Transverse colon (tissue), 4 donors: ENCODE data around the gene WDR19. TPM values are rescaled to one million over a fixed set of nuclear protein-coding genes. Genes with fewer than 3 reads are reported as not detected.

ENCODE experiments used
- DNase-seq: peaks from one replicate; pipeline ENCODE4 v3.0.0-alpha.2; 2019
- H3K27ac ChIP-seq, 4 donors: fragments of 200-600 bp; sonication (generic); 2 replicates each; pipeline ENCODE4 v1.5.1; 2016 to 2018; ENCODE audit warnings: inconsistent platforms in 4 of 4
- H3K27me3 ChIP-seq: fragments of 200-600 bp; sonication (generic); 2 replicates; pipeline ENCODE4 v1.5.1; 2017; ENCODE audit warnings: inconsistent platforms
- H3K36me3 ChIP-seq, 4 donors: fragments of 200-600 bp; sonication (generic); 2 replicates each; pipeline ENCODE4 v1.5.1; 2017 to 2019; ENCODE audit warnings: inconsistent platforms in 4 of 4
- H3K4me1 ChIP-seq, 4 donors: fragments of 200-600 bp; sonication (generic); 2 replicates each; pipeline ENCODE4 v1.5.1; 2017 to 2020; ENCODE audit warnings: inconsistent platforms in 4 of 4
- H3K4me3 ChIP-seq, 4 donors: fragments of 200-600 bp; sonication (generic); 1 replicate in 1 of 4; 2 replicates in 3 of 4; pipeline versions ENCODE4 v1.5.1 to v1.6.1; 2017 to 2019; ENCODE audit warnings: inconsistent platforms in 4 of 4
- H3K9me3 ChIP-seq, 2 donors: fragments of 200-600 bp; sonication (generic); 2 replicates each; pipeline ENCODE4 v1.5.1; 2017 to 2019; ENCODE audit warnings: inconsistent platforms in 2 of 2
- EP300 ChIP-seq: sonication (generic); formaldehyde crosslinking; IDR thresholded peaks from one replicate; pipeline ENCODE4 v1.6.1; 2017; ENCODE audit warnings: antibody characterized with exemption, low read depth
- POLR2A ChIP-seq: fragments of 450-650 bp; IDR thresholded peaks from one replicate; pipeline ENCODE4 v1.6.1; 2016; ENCODE audit warnings: antibody characterized with exemption, mild to moderate bottlenecking, moderate library complexity
- POLR2AphosphoS5 ChIP-seq, 3 donors: sonication (generic); formaldehyde crosslinking; IDR thresholded peaks; one replicate each; pipeline ENCODE4 v1.6.1; 2016; ENCODE audit warnings: antibody characterized with exemption in 3 of 3
- WGBS, 2 donors: methylation state at CpG; one replicate each; pipeline ENCODE4 v1.1.5; 2018; ENCODE audit warnings: low coverage in 1 of 2; 5-methylcytosine and 5-hydroxymethylcytosine counted together
- in situ Hi-C, 4 donors: fragments of 200-750 bp; cut with MboI; loops; one replicate each; pipeline versions ENCODE4 v1.15.0 to v1.15.1; 2017; ENCODE audit warnings: low sequenced_read_pairs in 3 of 4, low pct_ligation_motif_present in 1 of 4, low pct_unique_long_range_greater_than_20kb in 1 of 4
- intact Hi-C: fragments of 100-400 bp; cut with DNase I; formaldehyde crosslinking; loops from one replicate; pipeline ENCODE4 v1.15.1; 2023; ENCODE audit warnings: low total_unique reads
- small RNA-seq, 4 donors: library from RNA; depleted of rRNA; stranded (forward); fragments of <200 nt; gene quantifications; one replicate each; pipeline ENCODE3, GENCODE V24; 2016
- total RNA-seq, 4 donors: library from RNA; depleted of rRNA; stranded (reverse); fragments of >200 nt; gene quantifications; one replicate each; pipeline ENCODE4 v1.1.0, GENCODE V29; 2016
- TF ChIP-seq, protein P1 (sequence below), 5 experiments: fragments of 200-600 bp in 3 of 5; fragments of 450-650 bp in 2 of 5; sonication (generic) in 3 of 5; IDR thresholded peaks; 1 replicate in 2 of 5; 2 replicates in 3 of 5; pipeline ENCODE4 v1.5.1; 2016 to 2017; ENCODE audit warnings: antibody characterized with exemption in 5 of 5, inconsistent platforms in 3 of 5, mild to moderate bottlenecking in 2 of 5, moderate library complexity in 1 of 5

The WDR19 gene
- total RNA-seq, 4 donors from 2014 or later: 10.4 to 92.9 (median 36.4) TPM

DNA sequence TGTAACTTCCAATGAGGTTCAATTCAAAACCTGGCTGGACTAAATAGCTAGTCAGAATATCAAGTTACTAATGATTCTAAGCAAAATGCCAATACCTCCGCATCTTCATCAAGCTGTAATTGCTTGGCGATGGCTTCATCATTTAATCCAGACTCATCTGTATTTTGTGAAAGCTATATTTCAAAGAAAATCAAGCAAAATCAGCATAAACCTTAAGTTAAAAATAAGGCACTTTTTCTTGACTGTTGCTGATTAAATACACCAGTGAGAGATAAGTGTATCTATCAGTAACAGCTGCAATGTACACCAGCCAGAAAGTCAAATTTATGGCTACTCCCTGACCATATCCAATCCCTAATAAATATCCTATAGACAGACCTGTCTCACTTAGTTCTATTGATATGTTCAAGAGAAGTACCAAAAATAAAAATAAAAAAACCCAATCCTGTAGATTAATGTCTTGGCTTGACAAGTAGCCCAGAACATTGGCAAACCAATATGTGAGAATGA is 144.2 kb downstream of the WDR19 start:
- no peak for DNase-seq
- no peak overlapping the region for H3K27ac ChIP-seq
- no peaks in the 10 kb centered on the region for H3K4me1 ChIP-seq
- H3K27me3 ChIP-seq: no peaks in the 10 kb centered on the region
- peaks cover 0 to 18% (median 6%) of the 10 kb centered on the region in 4 donors for H3K36me3 ChIP-seq
- H3K9me3 ChIP-seq: no peaks in the 10 kb centered on the region
- TF ChIP-seq POLR2A (no peak), POLR2AphosphoS5 (IDR thresholded peaks at IDR 0.05) (no peak), EP300 (no peak)
- TF ChIP-seq, protein P1, sequence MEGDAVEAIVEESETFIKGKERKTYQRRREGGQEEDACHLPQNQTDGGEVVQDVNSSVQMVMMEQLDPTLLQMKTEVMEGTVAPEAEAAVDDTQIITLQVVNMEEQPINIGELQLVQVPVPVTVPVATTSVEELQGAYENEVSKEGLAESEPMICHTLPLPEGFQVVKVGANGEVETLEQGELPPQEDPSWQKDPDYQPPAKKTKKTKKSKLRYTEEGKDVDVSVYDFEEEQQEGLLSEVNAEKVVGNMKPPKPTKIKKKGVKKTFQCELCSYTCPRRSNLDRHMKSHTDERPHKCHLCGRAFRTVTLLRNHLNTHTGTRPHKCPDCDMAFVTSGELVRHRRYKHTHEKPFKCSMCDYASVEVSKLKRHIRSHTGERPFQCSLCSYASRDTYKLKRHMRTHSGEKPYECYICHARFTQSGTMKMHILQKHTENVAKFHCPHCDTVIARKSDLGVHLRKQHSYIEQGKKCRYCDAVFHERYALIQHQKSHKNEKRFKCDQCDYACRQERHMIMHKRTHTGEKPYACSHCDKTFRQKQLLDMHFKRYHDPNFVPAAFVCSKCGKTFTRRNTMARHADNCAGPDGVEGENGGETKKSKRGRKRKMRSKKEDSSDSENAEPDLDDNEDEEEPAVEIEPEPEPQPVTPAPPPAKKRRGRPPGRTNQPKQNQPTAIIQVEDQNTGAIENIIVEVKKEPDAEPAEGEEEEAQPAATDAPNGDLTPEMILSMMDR (IDR thresholded peaks at IDR 0.05): no peak
- no peak overlapping the region for H3K4me3 ChIP-seq
- 98 to 100% methylated on average over 2 of the region's 2 CpGs for WGBS, 2 donors
- in situ Hi-C loops (no loop called here), intact Hi-C loops (no loop called here)

DNA sequence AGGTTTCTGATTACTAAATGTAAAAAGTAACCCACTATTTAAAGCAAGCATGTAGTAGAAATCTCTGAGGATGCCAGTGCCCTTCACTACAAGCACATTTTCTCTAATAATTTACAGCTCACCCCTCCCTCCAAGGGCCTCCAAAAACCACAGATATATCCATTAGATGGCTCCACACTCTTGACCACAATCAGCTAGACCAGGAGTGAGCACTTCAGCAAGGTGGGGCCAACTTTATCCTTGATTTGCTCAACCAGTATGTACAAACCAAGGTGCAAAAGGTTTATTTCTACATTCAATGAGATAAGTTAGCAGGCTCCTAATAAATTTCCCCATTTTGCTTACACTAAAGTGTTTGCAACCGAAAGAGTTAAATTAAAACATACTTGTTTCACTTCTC is 148.0 kb downstream of the WDR19 start:
- H3K36me3 ChIP-seq: peaks cover 0 to 13% (median 3%) of the 10 kb centered on the region in 4 donors
- WGBS, 2 donors: 88 to 91% methylated on average over 1 of the region's 1 CpG
- no peak overlapping the region for H3K27ac ChIP-seq
- no peak for TF ChIP-seq EP300
- TF ChIP-seq POLR2AphosphoS5 (IDR thresholded peaks at IDR 0.05): no peak
- TF ChIP-seq, protein P1 (IDR thresholded peaks at IDR 0.05): no peak
- no peak for TF ChIP-seq POLR2A
- in situ Hi-C loops: no loop called here
- H3K4me3 ChIP-seq: no peak overlapping the region
- no peaks in the 10 kb centered on the region for H3K4me1 ChIP-seq
- H3K9me3 ChIP-seq: no peaks in the 10 kb centered on the region
- no peaks in the 10 kb centered on the region for H3K27me3 ChIP-seq
- intact Hi-C loops: no loop called here
- no peak for DNase-seq

DNA sequence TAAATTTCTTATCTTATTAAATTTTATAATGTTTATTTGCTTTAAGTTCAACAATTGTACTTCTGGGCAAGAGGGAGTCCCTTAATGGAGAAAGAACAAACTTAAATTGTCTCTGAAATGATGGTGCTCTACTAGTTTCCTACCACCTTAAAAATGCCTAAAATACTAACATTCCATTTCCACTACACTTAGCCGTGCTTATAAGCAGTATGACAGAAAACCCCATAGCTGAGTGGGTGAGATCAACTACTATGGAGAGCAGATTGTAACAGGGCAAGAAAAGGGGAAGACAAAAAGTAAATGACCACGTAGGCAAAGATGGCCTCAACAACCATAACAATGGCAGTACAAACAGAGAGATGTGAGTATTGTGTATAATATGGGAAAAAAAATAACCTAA is 148.9 kb downstream of the WDR19 start:
- Histone ChIP-seq H3K4me1 (no peaks in the 10 kb centered on the region), H3K27ac (no peak overlapping the region), H3K27me3 (no peaks in the 10 kb centered on the region), H3K4me3 (no peak overlapping the region), H3K36me3 (peaks cover 0 to 8% (median under 1%) of the 10 kb centered on the region in 4 donors), H3K9me3 (no peaks in the 10 kb centered on the region)
- TF ChIP-seq EP300 (no peak), POLR2A (no peak), POLR2AphosphoS5 (IDR thresholded peaks at IDR 0.05) (no peak)
- TF ChIP-seq, protein P1 (IDR thresholded peaks at IDR 0.05): no peak
- no peak for DNase-seq
- intact Hi-C loops (no loop called here), in situ Hi-C loops (no loop called here)
- WGBS, 2 donors: 77 to 86% methylated on average over 2 of the region's 2 CpGs

Small RNAs within 50 kb of the gene (small RNA-seq; reads per million reads assigned to genes)
- 0 reads per million in 4 donors for gene RNU6-32P

Other genes starting within 250 kb of the WDR19 start
- gene TMEM156, start 150.1 kb upstream of the WDR19 start, total RNA-seq: 1 to 10 TPM in 1 of 4 donors, under 1 TPM in 1, not detected in 2; 0.96 to 2.9 TPM
- gene KLHL5, start 120.3 kb upstream of the WDR19 start, total RNA-seq: 10 to 100 TPM; 13.5 to 27.3 (median 21.3) TPM
- gene RFC1, start 183.8 kb downstream of the WDR19 start, total RNA-seq: 10 to 100 TPM; 17.2 to 30.6 (median 18.6) TPM
- 1 to 10 TPM in 1 of 4 donors, under 1 TPM in 2, not detected in 1; 0.37 to 2.5 (median 0.79) TPM for gene KLB, start 224.4 kb downstream of the WDR19 start, total RNA-seq